HepG2 (cell line): ENCODE results near the gene NEDD4L. TPM values are rescaled to one million over a fixed set of nuclear protein-coding genes. Genes with fewer than 3 reads are reported as not detected.
A peak's percentile ranks its signal among the peaks of the same experiment; 100 is the strongest.

Source experiments
- ATAC-seq: fragments of 200-7000 bp; cut with Tn5 transposase; 3 replicates; pipeline ENCODE4 v1.9.1; 2020; ENCODE audit warnings: mild to moderate bottlenecking, moderate library complexity
- BruUV-seq: library from RNA; stranded (reverse); fragments of 400-500 nt; replicated peaks from 2 replicates; lab custom pipeline; 2021; lab: Mats Ljungman, UMichigan
- CTCF ChIA-PET: fragments of 300-600 bp; formaldehyde crosslinking; extraction: SDS; loops from one replicate; lab custom pipeline; 2021; ENCODE audit warnings: low total read pairs, inconsistent platforms, low intra/inter-chr PET ratio; lab: Yijun Ruan, JAX
- POLR2A ChIA-PET: fragments of 350-600 bp; sonication (Branson Sonifier 250); formaldehyde crosslinking; loops from one replicate; lab custom pipeline; 2020; ENCODE audit warnings: antibody characterized with exemption, inconsistent platforms; lab: Yijun Ruan, JAX
- DNase-seq: peaks from one replicate; pipeline ENCODE4 v3.0.0-alpha.2; 2015; ENCODE audit warnings: low spot score
- FAIRE-seq: peaks from 3 replicates; lab custom pipeline; 2011; peaks lifted over from hg19 to GRCh38; lab: Jason Lieb, UNC
- H2AFZ ChIP-seq: one replicate; pipeline ENCODE4 v1.6.1; 2011; ENCODE audit warnings: low read length, inconsistent platforms
- H3K27ac ChIP-seq: fragments of 300-600 bp; 3 replicates; pipeline ENCODE4 v1.8.0; 2011; ENCODE audit warnings: mixed run types, mild to moderate bottlenecking, mixed read lengths, low read length, inconsistent platforms; ENCODE audit not compliant: insufficient read depth; ENCODE audit errors: extremely low read length
- H3K27me3 ChIP-seq, 2 experiments: fragments of 200-600 bp in 1 of 2; 2 replicates in 1 of 2; 3 replicates in 1 of 2; pipeline versions ENCODE4 v1.6.0 to v1.8.0; 2011; ENCODE audit warnings: low read length in 2 of 2, mild to moderate bottlenecking in 2 of 2, moderate library complexity in 2 of 2, inconsistent platforms in 1 of 2; ENCODE audit not compliant: insufficient read depth in 2 of 2, control insufficient read depth in 1 of 2
- H3K36me3 ChIP-seq, 2 experiments: fragments of 200-600 bp in 1 of 2; replicated peaks in 1 of 2; 2 replicates in 1 of 2; 3 replicates in 1 of 2; pipeline versions ENCODE4 v1.5.1 to v1.8.0; 2011; ENCODE audit warnings: low read length in 2 of 2, inconsistent platforms in 1 of 2; ENCODE audit not compliant: insufficient read depth in 2 of 2, control insufficient read depth in 1 of 2
- H3K4me1 ChIP-seq: 2 replicates; pipeline ENCODE4 v1.5.1; 2012; ENCODE audit warnings: low read length, inconsistent platforms; ENCODE audit not compliant: insufficient read depth
- H3K4me2 ChIP-seq: 2 replicates; pipeline ENCODE4 v1.6.0; 2011; ENCODE audit warnings: low read depth, low read length, inconsistent platforms
- H3K4me3 ChIP-seq, 3 experiments: fragments of 200-600 bp in 1 of 3; sonication (generic), shearing (Covaris generic) in 1 of 3; replicated peaks in 1 of 3; 2 replicates each; pipeline ENCODE4 v1.5.1; 2011 to 2016; ENCODE audit warnings: low read length in 3 of 3, inconsistent platforms in 2 of 3, low read depth in 2 of 3, mild to moderate bottlenecking in 2 of 3, control low read depth in 1 of 3, mixed read lengths in 1 of 3; ENCODE audit not compliant: insufficient read depth in 1 of 3
- H3K79me2 ChIP-seq: one replicate; pipeline ENCODE4 v1.6.1; 2011; ENCODE audit warnings: low read length, inconsistent platforms; ENCODE audit not compliant: insufficient read depth
- H3K9ac ChIP-seq: 2 replicates; pipeline ENCODE4 v1.6.0; 2011; ENCODE audit warnings: mild to moderate bottlenecking, low read depth, low read length, inconsistent platforms; ENCODE audit not compliant: insufficient read depth
- H3K9me3 ChIP-seq: 2 replicates; pipeline ENCODE4 v1.5.1; 2012; ENCODE audit warnings: mild to moderate bottlenecking, low read length
- H4K20me1 ChIP-seq: 2 replicates; pipeline ENCODE4 v1.6.0; 2011; ENCODE audit warnings: inconsistent platforms, mild to moderate bottlenecking, low read length, moderate library complexity; ENCODE audit not compliant: insufficient read depth
- CC2D1A ChIP-seq: sonication (generic); formaldehyde crosslinking; IDR thresholded peaks from 2 replicates; pipeline ENCODE4 v1.8.1; 2023; ENCODE audit warnings: mild to moderate bottlenecking, missing genetic modification reagents
- ELF4 ChIP-seq: sonication (generic); formaldehyde crosslinking; IDR thresholded peaks from 2 replicates; pipeline ENCODE4 v1.5.0; 2020; ENCODE audit warnings: missing genetic modification reagents, mild to moderate bottlenecking, moderate library complexity, borderline replicate concordance
- FOSL1 ChIP-seq: sonication (generic); formaldehyde crosslinking; IDR thresholded peaks from 2 replicates; pipeline ENCODE4 v1.9.0; 2021; ENCODE audit warnings: missing genetic modification reagents, borderline replicate concordance
- GFI1 ChIP-seq: sonication (generic); formaldehyde crosslinking; IDR thresholded peaks from 2 replicates; pipeline ENCODE4 v1.5.0; 2020; ENCODE audit warnings: missing genetic modification reagents, mild to moderate bottlenecking, borderline replicate concordance
- KLF6 ChIP-seq: IDR thresholded peaks from 2 replicates; pipeline ENCODE4 v1.8.0; 2016; ENCODE audit warnings: missing biosample characterization, missing genetic modification reagents
- NFKBIZ ChIP-seq: IDR thresholded peaks from 2 replicates; pipeline ENCODE4 v1.6.1; 2018; ENCODE audit warnings: missing genetic modification reagents, missing compliant biosample characterization
- PHF8 ChIP-seq: sonication (generic); formaldehyde crosslinking; IDR thresholded peaks from 2 replicates; pipeline ENCODE4 v1.5.0; 2020; ENCODE audit warnings: missing genetic modification reagents
- TOPORS ChIP-seq: sonication (generic); formaldehyde crosslinking; IDR thresholded peaks from 2 replicates; pipeline ENCODE4 v1.8.0; 2023; ENCODE audit warnings: mild to moderate bottlenecking, missing genetic modification reagents
- ZFP36L2 ChIP-seq: sonication (generic); formaldehyde crosslinking; IDR thresholded peaks from 2 replicates; pipeline ENCODE4 v1.4.0; 2020; ENCODE audit warnings: missing genetic modification reagents
- ZIK1 ChIP-seq: sonication (generic); formaldehyde crosslinking; IDR thresholded peaks from 2 replicates; pipeline ENCODE4 v1.5.0; 2020; ENCODE audit warnings: mild to moderate bottlenecking, low read depth, missing genetic modification reagents, borderline replicate concordance
- ZNF713 ChIP-seq: sonication (generic); formaldehyde crosslinking; IDR thresholded peaks from 2 replicates; pipeline ENCODE4 v1.4.0; 2020; ENCODE audit warnings: mild to moderate bottlenecking, missing genetic modification reagents
- ZNF775 ChIP-seq: sonication (generic); formaldehyde crosslinking; IDR thresholded peaks from 2 replicates; pipeline ENCODE4 v1.4.0; 2020; ENCODE audit warnings: missing genetic modification reagents, mild to moderate bottlenecking, moderate library complexity, borderline replicate concordance
- WGBS: methylation state at CpG from one replicate; pipeline ENCODE4 v1.1.6; 2017; ENCODE audit warnings: low lambda C conversion rate; 5-methylcytosine and 5-hydroxymethylcytosine counted together
- in situ Hi-C: cut with HindIII; loops from 2 replicates; pipeline ENCODE4 v1.10.0; 2017; ENCODE audit warnings: low pct_unique_long_range_greater_than_20kb; ENCODE audit not compliant: extremely low pct_ligation_motif_present
- intact Hi-C: fragments of 100-400 bp; cut with micrococcal nuclease; formaldehyde crosslinking; loops from one replicate; pipeline ENCODE4 v1.10.0; 2022; ENCODE audit not compliant: unreplicated experiment
- polyA plus RNA-seq, 8 experiments: library from polyadenylated mRNA; depleted of rRNA in 3 of 8; stranded (reverse) in 7 of 8; unstranded in 1 of 8; fragments of >200 nt; fragmentation: Illumina TruSeq in 4 of 8; extraction: Trizol in 4 of 8; gene quantifications; 2 replicates each; pipeline versions ENCODE4 v1.2.1 to v1.2.3, GENCODE V29; 2011 to 2016; ENCODE audit warnings: low read depth in 4 of 8, missing spikeins in 1 of 8, mixed read lengths in 1 of 8; ENCODE audit not compliant: insufficient read depth in 1 of 8
- total RNA-seq, 5 experiments: library from RNA; depleted of rRNA; stranded (reverse); fragments of >200 nt; fragmentation: Illumina TruSeq; extraction: Trizol; gene quantifications; 2 replicates each; pipeline ENCODE4 v1.2.3, GENCODE V29; 2016; ENCODE audit warnings: low read depth in 1 of 5
- TF ChIP-seq, protein P1 (sequence below): sonication (generic); formaldehyde crosslinking; IDR thresholded peaks from 2 replicates; pipeline ENCODE4 v1.4.0; 2020; ENCODE audit warnings: missing genetic modification reagents
- TF ChIP-seq, protein P2 (sequence below): sonication (generic); formaldehyde crosslinking; IDR thresholded peaks from 2 replicates; pipeline ENCODE4 v1.4.0; 2020; ENCODE audit warnings: mild to moderate bottlenecking, missing genetic modification reagents
- TF ChIP-seq, protein P3 (sequence below): sonication (generic); formaldehyde crosslinking; IDR thresholded peaks from 2 replicates; pipeline ENCODE4 v1.4.0; 2020; ENCODE audit warnings: mild to moderate bottlenecking, low read depth, missing genetic modification reagents
- TF ChIP-seq, protein P4 (sequence below): sonication (generic); formaldehyde crosslinking; IDR thresholded peaks from 2 replicates; pipeline ENCODE4 v1.4.0; 2020; ENCODE audit warnings: low read depth, mild to moderate bottlenecking, missing genetic modification reagents

Gene NEDD4L
- total and polyA plus RNA-seq, 2 of the 13 experiments (the other 11 are each of a cell fraction or from before 2014, with no cell fraction given): 168 to 390 TPM

DNA sequence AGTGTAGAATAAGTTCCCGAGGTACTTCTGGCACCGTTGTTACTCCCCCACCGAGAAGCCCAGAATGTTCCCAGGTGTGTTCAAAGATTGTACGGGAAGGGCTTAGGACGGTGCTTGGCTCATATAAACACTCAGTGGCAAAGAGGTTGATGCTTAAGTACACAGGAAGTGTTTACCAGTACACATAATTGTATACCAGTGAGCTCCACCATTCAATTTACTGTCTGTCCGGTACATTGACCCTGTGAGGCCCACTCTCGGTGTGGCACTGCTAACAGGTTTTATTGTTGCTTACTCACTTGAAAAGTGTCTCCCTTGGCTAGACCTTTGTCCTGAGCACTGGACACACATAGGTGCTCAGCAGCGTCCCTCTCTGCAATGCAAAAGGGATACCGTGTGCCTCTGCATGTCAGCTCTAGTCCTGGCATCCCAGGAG lies 191.0 kb downstream of the NEDD4L start:
- Histone ChIP-seq H3K27ac (peak overlapping the region; percentile 66), H3K79me2 (peaks cover 86% of the 10 kb centered on the region), H3K4me3 (peak overlapping the region in 1 of 3 experiments; percentile 7; a peak in 1 of 6 replicates), H3K27me3 (no peaks in the 10 kb centered on the region), H3K4me1 (peaks cover 56% of the 10 kb centered on the region), H2AFZ (no peak overlapping the region), H4K20me1 (peaks cover 10% of the 10 kb centered on the region; the same call in 1 of the 2 replicates), H3K36me3 (peaks cover 5 to 6% of the 10 kb centered on the region in 2 experiments; a peak in 3 of 5 replicates), H3K9me3 (no peaks in the 10 kb centered on the region), H3K9ac (no peak overlapping the region), H3K4me2 (peak overlapping the region; percentile 57)
- ATAC-seq (peak; percentile 96), FAIRE-seq (peak; percentile 57), DNase-seq (peak; percentile 56)
- 7% methylated on average over 5 of the region's 9 CpGs for WGBS
- in situ Hi-C loops (no loop called here), intact Hi-C loops (no loop called here)
- POLR2A ChIA-PET: interaction anchor here (0.6 to 1.5 kb wide), 4 partner anchors 11 to 225 kb away, joined by 3 to 10 read pairs (median 5); no protein-coding TSS in a partner anchor
- BruUV-seq: no TSS peak
- CTCF ChIA-PET: no interaction called here
- TF ChIP-seq, protein P1, sequence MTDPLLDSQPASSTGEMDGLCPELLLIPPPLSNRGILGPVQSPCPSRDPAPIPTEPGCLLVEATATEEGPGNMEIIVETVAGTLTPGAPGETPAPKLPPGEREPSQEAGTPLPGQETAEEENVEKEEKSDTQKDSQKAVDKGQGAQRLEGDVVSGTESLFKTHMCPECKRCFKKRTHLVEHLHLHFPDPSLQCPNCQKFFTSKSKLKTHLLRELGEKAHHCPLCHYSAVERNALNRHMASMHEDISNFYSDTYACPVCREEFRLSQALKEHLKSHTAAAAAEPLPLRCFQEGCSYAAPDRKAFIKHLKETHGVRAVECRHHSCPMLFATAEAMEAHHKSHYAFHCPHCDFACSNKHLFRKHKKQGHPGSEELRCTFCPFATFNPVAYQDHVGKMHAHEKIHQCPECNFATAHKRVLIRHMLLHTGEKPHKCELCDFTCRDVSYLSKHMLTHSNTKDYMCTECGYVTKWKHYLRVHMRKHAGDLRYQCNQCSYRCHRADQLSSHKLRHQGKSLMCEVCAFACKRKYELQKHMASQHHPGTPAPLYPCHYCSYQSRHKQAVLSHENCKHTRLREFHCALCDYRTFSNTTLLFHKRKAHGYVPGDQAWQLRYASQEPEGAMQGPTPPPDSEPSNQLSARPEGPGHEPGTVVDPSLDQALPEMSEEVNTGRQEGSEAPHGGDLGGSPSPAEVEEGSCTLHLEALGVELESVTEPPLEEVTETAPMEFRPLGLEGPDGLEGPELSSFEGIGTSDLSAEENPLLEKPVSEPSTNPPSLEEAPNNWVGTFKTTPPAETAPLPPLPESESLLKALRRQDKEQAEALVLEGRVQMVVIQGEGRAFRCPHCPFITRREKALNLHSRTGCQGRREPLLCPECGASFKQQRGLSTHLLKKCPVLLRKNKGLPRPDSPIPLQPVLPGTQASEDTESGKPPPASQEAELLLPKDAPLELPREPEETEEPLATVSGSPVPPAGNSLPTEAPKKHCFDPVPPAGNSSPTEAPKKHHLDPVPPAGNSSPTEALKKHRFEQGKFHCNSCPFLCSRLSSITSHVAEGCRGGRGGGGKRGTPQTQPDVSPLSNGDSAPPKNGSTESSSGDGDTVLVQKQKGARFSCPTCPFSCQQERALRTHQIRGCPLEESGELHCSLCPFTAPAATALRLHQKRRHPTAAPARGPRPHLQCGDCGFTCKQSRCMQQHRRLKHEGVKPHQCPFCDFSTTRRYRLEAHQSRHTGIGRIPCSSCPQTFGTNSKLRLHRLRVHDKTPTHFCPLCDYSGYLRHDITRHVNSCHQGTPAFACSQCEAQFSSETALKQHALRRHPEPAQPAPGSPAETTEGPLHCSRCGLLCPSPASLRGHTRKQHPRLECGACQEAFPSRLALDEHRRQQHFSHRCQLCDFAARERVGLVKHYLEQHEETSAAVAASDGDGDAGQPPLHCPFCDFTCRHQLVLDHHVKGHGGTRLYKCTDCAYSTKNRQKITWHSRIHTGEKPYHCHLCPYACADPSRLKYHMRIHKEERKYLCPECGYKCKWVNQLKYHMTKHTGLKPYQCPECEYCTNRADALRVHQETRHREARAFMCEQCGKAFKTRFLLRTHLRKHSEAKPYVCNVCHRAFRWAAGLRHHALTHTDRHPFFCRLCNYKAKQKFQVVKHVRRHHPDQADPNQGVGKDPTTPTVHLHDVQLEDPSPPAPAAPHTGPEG: no peak
- TF ChIP-seq, protein P2, sequence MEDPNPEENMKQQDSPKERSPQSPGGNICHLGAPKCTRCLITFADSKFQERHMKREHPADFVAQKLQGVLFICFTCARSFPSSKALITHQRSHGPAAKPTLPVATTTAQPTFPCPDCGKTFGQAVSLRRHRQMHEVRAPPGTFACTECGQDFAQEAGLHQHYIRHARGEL (CRISPR knock-in tag): no peak
- TF ChIP-seq ZNF775 (no peak), ZIK1 (CRISPR knock-in tag) (no peak), CC2D1A (CRISPR knock-in tag) (no peak), TOPORS (CRISPR knock-in tag) (no peak), PHF8 (CRISPR knock-in tag) (no peak), FOSL1 (no peak), ZFP36L2 (CRISPR knock-in tag) (no peak), NFKBIZ (CRISPR knock-in tag) (no peak), KLF6 (CRISPR knock-in tag) (no peak), ELF4 (CRISPR knock-in tag) (no peak), ZNF713 (CRISPR knock-in tag) (no peak), GFI1 (CRISPR knock-in tag) (peak; percentile 66; the same call in 1 of the 2 replicates)
- TF ChIP-seq, protein P3, sequence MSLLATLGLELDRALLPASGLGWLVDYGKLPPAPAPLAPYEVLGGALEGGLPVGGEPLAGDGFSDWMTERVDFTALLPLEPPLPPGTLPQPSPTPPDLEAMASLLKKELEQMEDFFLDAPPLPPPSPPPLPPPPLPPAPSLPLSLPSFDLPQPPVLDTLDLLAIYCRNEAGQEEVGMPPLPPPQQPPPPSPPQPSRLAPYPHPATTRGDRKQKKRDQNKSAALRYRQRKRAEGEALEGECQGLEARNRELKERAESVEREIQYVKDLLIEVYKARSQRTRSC (CRISPR knock-in tag): no peak
- TF ChIP-seq, protein P4, sequence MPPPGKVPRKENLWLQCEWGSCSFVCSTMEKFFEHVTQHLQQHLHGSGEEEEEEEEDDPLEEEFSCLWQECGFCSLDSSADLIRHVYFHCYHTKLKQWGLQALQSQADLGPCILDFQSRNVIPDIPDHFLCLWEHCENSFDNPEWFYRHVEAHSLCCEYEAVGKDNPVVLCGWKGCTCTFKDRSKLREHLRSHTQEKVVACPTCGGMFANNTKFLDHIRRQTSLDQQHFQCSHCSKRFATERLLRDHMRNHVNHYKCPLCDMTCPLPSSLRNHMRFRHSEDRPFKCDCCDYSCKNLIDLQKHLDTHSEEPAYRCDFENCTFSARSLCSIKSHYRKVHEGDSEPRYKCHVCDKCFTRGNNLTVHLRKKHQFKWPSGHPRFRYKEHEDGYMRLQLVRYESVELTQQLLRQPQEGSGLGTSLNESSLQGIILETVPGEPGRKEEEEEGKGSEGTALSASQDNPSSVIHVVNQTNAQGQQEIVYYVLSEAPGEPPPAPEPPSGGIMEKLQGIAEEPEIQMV: no peak
